Measurements from ENCODE around the gene ANKRD65.
"Not testable (repeated sequence)": the region's sequence is repeated elsewhere in the genome, so short reads cannot be mapped to it uniquely, and the experiment has no call there.

The ANKRD65 gene

DNA sequence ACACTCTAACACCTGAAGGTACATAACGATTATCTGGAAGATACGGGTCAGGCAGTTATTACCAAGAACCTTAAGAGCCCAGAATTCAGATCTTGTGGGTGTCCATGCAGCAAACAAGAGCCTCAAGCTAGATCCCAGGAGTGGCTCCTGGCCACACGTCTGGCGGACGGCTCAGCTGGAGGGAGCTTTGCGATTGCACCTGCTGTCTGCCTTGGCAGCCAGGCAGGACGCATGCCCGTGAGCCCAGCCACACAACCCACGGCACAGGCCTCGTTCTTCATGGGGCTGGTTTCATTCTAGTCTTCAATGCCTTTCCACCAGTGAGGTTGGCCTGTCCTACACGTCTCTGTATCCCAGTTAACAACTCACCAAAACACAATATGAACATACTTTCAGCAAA, 27.6 kb downstream of the ANKRD65 start:
- DNase-seq (ENCODE audit: low read depth) = no peak

DNA sequence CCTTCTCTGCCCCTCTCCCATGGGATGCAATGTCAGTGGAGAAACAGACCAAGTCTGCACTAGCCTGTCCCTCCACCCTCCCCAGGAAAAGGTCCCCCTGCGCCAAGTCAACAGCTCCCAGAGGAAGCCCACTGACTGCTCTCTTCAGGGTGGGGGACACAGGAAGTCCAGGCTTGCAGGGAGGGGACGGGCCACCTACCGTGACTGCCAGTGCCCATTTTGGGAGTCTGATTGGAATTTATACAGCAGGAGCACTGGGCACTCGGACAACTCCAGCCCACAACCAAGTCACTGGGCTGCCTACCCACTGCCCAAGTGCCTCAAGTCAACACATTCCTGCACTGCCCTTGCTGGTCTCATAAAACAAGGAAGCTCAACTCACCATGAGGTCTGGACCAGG, 28.1 kb downstream of the ANKRD65 start:
- no peak for DNase-seq (ENCODE audit: low read depth)

DNA sequence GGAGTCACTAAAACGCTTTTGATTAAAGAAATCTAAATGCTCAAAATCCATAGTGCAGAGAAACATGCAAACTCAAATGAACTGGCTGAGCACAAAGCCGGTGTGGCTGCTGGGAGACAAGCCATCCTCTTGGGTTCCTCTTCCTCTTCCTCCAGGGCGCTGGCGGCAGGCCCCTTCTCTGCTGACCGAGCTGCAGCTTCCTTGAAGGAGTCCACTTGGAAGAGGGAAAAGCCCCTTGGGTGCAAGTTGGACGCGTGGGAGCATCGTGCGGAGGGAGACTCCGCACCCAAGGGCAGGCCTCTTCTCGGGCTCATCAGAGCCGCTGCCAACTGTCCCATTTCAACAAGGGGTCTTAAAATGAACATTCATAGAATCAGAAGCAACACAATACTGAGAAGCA, 29.9 kb downstream of the ANKRD65 start:
- no peak for DNase-seq (ENCODE audit: low read depth)

DNA sequence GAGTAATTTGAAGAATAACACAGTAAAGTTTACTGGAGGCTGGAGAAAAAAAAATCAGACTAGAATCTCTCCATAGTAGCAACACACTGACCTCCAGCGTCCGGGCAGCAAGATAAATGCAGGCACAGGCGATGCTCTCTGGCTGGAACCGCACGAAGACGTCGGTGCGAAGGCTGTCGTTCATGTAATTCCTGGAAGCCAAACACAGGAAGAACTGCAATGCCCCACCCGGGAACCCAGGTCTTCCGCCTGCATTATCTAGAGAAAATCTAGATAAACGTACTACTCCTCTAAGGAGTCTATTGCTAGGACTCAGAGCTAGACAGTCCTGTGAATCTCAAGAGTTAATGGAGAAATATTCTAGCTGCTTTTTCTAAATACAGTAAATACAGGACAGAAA, 30.4 kb downstream of the ANKRD65 start:
- no peak for DNase-seq (ENCODE audit: low read depth)

DNA sequence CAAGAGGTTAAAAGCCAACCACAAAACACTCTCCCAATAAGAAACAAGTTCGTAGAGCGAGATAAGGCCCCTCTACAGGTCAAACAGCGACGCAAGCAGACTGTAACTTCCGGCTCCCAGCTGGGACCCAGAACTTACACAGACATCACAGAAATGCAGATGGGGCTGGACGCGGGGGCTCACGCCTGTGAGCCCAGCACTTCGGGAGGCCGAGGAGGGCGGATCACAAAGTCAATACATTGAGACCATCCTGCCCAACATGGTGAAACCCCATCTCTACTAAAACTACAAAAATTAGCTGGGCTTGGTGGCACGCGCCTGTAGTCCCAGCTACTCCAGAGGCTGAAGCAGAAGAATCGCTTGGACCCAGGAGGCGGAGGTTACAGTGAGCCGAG, 33.0 kb downstream of the ANKRD65 start:
- no peak for DNase-seq (ENCODE audit: low read depth)

DNA sequence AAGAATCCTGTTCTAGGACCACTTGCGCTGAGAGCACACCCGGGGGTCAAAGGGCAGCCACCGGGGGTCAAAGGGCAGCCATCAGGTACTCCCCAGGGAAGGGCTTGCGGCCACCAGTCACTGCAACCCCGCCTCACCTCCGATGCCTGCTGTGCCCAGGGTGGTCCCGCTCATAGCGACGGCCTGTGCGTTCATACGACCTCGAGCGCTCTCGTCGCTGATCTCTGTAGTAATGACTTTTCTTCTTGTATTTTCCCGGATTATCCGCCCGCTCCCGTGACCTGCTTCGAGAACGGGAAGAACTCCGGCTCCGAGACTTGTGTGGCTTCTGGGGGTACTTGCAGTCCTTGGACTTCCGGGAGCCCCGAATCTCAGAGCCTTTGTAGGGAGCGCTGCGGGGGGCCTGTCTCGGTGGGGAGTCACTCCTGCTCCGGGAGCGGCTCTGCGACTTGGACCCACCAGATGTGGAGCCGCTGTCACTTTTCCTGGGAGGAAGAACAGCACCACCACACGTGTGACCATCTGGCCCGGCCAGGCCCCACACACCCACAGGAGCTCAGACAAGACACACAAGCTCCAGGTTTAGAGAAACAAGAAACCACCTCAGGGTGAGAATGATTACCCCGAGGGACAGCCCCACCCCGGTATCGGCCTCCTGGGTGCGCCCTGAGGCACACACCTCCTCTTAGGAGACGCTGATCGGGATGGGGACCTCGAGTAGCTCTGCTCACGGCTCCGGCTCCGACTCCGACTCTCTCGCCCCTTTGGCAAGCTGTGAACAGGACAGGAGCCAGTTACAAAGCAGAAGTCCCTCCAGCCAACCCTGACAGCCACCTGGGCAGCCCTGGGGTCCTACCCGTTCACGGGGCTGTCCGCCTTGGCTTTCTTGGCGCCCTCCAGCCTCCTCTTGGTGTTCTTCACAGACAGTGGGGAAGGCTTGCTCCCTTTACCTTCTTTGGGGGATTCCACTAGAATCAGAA, 33.7 kb downstream of the ANKRD65 start:
- no peak for DNase-seq (ENCODE audit: low read depth)

DNA sequence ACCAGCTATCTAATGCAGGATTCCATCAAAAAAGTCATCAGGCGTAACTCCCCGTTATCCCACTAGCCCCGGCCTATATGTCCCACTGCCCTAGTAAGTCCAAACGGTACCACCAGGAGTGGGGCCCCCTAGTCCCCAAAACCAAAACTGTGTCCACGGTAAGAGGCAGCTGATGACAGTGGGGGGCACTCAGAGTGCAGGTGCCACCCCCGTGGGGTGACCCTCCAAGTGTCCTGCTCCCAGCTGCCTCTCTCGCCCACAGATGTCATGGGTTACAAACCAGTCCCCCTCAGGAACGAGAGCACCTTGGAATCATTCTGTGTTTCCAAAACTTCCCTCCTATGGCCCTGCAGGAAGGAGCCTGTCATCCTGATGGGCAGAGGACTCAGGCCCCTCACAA, 35.1 kb downstream of the ANKRD65 start:
- DNase-seq (ENCODE audit: low read depth) = no peak

DNA sequence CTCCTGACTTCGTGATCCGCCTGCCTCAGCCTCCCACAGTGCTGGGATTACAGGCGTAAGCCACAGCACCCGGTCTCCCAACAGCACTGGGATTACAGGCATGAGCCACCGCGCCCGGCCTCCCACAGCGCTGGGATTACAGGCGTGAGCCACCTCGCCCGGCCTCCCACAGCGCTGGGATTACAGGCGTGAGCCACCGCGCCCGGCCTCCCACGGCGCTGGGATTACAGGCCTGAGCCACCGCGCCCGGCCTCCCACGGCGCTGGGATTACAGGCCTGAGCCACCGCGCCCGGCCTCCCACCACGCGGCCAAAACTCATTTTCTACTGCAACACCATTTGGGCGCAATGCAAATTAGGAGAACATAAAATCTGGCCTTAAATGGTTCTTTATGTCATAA, 35.7 kb downstream of the ANKRD65 start:
- DNase-seq (ENCODE audit: low read depth) = not testable (repeated sequence)

DNA sequence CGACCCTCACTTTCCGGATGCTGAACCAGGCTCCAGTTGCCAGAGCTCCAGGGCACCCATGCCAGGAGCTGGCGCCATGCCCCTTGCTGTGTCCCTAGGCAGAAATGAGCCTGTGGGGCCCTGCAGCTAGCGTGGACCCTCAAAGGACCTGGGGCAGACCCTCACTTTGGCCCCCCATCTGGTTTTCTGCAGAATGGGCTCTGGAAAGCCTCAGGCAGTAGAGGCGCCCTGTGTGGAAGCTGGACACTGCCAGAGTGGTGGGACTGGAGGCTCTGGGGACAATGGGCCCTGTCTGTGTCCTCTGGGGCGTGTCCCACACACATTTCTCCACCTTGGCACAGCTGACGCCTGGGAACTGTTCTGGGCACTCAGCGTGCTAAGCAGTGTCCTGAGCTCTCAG, 39.8 kb downstream of the ANKRD65 start:
- DNase-seq (ENCODE audit: low read depth) = no peak

DNA sequence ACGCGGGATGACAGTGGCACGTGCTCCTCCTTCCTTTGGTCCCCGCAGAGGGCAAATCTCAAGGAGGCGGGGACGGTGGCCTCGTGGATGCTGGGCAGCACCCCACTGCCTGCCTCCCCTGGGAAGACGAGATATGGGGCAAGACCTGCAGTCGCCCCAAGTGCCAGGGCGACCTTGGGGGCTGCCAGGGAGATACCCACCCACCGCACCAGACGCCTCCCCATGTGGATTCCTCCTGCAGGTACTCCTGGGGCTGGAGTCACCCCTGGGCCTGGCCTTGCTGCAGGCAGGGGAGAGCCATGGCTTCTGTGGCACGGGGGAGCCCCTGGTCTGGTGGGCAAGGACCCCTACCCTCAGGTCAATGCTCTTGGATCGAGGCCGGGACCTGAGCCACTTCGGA, 40.2 kb downstream of the ANKRD65 start:
- no peak for DNase-seq (ENCODE audit: low read depth)

DNA sequence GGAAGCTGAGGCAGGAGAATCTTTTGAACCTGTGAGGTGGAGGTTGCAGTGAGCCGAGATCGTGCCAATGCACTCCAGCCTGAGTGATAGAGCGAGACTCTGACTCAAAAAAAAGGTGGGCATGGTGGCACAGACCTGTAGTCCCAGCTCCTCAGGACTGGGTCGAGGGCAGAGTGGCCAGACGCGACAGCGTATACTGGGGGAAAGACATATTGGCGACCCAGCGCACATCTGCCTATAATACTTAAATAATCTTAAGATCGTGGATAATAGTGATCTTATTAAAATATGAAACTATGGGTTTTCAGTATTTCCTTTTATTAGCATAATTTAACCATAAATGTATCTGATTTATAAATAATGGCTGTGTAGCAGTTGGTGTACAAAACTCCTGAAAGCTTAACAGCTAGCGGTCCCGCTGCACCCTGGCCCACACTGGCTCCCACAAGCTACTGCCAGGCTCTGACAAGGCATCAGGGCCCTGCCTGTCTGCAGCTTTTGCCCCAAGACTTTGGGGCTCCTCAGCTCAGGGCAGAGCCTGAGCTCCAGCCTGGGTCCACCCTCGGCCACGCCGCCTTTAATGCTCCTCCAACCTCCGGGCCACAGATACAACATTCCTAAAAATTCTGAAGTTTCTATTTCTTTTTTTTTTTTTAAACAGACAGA, 43.4 kb downstream of the ANKRD65 start:
- DNase-seq (ENCODE audit: low read depth) = no peak

DNA sequence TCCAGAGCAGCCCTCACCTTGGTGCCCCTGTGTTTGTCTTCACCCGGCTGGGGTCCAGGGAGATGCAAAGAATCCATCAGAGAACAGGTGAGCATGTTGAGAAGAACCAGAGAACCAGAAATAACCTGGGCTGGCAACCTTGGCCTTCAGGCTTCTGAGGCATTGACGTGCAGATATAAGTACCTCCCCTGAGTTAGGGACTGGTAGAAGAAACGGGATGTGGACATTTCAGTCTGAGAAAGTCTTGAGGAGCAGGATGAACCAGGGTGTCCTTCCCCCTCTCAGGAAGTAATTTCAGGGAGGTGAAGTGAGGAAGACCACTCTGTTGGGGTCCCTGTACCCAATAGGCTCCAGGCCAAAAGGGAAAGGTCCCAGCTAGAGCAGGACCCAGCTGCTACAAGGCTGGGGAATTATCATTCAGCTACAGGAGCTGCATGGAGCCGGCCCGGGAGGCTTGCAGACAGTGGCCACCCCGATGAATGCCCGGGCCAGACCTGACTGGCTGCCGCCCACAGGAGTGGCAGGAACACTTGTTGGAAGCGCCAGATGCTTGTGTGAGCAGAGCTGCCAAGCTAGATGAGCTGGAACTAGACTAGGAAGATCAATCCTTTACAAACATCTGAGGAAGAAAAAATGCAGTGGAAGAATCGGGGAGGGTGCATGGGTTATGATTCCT, 44.4 kb downstream of the ANKRD65 start:
- DNase-seq (ENCODE audit: low read depth) = no peak

DNA sequence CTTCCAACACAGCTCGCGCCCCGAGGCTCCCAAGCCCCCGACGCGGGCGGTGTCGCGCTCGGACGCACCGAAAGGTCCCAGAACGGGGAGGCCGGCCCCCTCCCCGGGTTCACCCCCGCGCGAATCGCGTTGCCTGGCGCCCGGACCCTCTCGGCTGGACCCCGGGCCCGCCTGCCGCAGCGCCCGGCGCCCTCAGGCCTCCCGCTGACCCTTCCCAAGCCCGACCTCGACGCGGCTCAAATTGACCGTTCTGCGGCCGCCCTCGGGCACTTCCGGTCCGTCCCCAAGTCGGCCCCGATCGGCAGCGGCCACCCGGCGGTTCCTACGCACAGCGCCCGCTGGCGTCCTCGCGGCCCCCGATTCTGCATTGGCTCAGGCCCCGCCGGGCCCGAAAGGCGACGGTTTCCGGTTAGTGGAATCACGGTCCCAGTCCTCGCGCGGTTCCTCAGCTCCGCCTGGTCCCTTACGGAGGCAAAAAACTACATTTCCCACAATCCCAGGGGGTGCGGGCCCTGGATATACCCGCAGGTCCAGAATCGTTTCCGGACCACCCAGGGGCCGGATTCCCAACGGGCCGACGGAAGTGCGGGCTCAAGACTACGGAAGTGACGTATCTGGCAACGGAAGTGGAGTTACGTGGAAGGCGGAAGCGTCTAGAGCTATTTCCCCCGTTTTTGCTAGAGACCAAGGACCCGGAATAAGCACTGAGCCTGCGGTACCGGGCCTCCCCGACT, 46.0 kb downstream of the ANKRD65 start, which contains the start of gene AURKAIP1:
TSS of gene AURKAIP1 (minus strand) at position 279 of the 734 bp plus-strand sequence. CDS start 451 bp downstream, outside the sequence.
- DNase-seq (ENCODE audit: low read depth) = peak; percentile 100

DNA sequence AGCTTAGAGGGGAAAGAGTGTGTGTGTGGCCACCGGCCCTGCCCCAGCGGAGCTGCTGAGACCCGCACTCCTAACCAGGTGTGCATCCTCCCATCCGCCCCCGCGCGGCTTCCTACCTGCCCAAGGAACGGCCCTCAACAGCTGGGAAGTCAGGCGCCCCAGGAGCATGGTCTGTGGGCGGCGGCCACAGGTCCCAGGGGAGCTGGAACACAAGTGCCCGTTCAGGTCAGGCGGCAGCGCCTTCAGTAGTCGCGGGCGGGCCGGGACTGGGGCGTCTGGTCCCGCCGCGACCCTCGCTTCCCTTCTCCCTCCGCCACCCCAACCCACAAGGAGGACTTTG, 46.5 kb downstream of the ANKRD65 start:
- DNase-seq (ENCODE audit: low read depth) = no peak

DNA sequence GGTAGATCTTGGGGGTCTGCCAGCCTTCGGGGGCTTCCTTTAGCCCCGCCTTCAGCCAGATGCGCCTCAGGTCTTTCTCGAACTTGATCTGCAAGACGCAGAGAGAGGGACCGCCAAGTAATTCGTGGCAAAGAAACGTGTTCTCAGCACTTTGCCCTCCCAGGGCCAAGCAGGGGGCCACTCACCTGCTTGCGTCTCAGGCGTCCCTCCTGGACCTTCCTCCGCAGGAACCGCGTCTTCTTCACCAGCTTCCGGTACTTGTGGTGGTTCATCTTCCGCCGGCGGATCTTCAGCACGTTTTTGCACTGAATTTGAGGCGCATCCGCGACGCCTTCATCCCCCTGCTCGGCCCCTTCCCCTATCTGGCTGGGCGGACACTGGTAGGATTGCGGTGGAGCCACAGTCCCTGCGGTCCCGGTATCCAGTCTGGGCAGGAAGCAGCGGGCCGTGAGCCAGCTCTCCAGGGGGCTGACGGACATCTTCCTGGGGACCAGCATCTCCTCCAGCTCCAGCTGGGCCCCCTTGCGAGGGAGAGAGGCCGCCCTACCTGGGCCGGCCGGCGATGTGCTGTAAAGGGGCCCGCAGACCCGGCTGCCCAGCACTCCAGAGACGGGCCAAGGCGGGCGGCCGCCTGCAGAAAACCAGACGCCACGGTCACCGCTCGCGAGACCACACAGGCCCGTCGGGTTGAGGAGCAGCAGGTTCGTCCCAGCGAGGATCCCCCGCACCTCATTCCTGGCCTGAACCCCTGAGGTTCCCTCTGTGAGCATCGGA, 47.1 kb downstream of the ANKRD65 start:
- DNase-seq (ENCODE audit: low read depth) = no peak

DNA sequence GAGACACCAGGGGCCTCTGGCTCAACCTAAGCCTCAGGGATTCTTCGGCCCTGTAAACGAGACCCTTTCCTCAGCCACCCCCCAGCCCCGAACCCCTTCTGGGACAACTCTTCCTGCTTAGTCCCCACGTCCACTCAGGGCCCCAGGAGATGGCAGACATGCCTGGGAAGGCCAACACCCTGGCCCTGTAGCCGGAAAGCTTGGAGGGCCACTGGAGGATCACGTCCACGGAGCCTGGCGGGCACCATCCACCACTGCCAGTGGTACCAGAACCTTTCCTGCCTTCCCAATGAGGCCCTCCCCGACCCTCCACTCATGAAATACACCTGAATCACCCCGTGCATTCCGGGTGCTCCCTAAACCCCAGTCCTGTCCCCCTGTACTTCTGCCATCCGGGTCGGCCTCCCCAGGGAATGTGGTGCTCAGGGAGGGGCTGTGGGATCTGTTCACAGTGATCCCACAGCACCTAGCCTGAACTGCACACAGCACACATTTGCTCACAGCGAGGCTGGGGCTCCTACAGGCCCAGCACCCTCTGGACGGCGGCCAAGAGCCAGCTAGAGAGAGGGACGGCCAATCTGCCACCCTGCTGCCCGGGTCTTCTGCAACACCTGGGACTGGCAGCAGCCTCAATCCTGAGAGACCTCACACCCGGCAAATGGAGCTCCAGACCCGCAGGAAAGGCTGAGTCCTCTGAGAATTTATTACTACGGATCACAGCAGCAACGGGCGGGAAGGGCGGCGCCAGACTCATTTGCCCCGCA, 47.8 kb downstream of the ANKRD65 start:
- no peak for DNase-seq (ENCODE audit: low read depth)

DNA sequence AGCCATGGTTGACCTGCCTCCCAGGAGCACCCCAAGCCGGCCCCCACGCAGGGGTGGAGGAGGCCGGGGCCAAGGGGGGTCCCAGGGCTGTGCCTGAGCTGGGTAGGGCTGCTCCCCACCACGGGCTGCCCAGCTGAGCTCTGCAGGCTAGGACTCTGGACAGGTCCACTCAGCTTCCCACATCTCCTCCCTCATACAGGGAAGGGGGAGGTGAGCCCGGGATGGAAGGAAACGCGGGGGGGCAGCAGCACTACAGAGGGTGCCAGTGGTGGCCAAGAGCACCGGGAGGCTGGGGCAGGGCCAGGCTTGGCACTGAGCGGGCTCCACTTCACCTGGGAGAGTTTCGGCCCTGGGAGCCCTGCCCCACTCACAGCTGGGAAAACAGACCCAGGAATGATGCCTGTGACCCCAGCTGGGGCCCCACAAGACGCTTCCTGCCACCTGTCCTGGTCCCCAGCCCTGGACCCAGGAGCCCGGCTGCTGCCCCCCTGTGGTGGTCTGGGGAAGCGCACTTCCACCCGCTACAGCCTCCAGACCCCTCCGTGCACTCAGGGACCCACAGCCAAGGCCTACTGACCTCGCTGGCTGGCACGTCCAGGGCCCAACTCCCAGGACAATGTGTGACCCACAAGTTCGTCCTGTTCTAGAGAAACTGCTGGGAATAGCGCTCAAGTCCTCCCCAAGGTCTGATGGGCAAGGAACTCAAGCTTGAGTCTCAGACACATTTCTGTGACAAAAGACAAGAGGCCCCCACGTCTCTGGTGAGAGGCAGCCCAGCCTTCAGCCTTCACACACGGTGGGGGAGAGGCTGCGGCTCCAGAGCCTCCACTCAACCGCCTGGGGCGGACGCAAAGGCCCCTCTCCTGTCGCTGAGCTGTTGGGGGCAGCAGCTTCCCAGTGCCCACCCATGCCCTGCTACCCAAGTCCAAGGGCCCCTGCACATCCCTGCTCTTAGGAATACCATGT, 49.0 kb downstream of the ANKRD65 start:
- DNase-seq (ENCODE audit: low read depth) = no peak

DNA sequence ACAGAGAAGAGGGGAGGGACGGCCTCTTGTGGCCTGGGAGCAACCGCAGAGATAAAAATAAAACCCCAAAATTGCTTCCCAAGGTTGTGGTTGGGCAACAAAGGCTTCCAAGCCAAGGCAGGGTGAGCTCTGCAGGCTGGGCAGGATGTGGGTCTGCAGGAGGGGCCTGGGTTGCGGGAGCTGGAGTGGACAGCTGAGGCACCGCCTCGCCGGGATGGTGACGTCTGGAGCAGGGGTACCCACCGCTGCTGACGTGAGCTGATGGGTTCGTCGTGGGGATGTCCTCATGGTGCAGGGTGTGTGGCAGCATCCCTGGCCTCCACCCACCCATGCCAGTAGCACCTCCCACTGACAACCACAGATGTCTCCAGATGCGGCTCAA, 49.7 kb downstream of the ANKRD65 start:
- DNase-seq (ENCODE audit: low read depth) = peak; percentile 32

DNA sequence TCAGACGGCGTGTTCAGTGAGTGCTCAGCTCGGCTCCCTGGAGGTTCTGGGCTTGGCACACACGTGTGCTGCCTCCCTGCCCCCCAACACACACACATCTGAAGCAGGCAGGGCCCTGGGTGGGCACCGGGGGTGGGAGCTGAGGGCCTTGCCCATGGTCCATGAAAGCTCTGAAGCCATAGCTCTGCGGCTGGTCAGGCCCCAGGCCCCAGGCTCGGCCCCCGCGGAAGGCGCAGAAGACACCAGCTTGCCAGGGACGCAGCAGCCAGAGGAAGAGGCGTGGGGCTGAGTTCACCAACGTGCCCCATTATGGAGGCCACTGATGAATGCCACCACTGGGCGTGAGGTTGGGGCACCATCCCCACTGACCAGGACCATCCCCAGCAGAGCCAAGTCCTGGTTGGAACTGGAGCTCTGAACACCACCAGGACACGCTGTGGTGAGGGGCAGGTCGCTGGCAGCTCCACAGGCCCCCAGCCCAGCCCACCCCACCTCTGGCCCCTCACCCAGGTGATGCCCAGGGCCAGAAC, 50.2 kb downstream of the ANKRD65 start:
- no peak for DNase-seq (ENCODE audit: low read depth)

Data from fibroblast of gingiva (primary cell).